ENCODE measurements around the gene RNF130.

RNF130 gene

DNA sequence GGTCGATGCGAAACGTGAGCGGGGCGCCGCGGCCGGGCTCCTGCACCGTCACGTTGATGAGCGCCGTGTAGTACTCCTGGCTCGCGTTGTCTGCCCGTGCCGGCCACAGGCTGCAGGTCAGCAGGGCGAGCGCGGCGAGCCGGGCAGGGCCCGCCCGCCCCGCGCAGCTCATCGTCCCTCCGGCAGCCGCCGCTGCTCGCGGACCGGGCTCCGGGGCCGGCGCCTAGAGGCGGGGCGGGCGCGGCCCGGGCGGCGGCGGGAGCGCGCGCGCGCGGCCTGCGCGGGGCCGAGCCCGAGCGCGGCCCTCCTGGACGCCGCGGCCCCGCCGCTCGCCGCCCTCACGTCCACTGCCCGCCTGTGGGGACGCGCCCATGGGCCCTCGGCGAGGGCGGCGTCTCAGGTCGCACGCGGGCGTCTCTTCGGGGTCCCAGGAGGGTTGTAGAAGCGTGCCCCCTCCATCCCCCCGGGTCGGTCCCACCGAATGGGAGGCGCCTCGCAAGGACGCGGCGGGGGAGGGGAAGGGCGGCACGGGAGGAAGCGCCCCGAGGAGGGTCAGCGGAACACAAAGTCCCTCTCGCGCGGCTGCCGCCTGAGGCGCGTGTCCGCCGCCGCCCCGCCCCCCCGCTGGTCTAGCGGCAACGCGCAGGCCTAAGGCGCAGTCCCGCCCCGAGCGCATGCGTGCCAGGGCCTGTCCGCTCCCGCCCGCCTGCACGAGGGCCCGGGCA is at the start of gene RNF130:
Gene RNF130 (minus strand): TSS at position 229 of the 725 bp plus-strand sequence. CDS start 57 bp downstream, at position 172.
- peak; percentile 84 for DNase-seq

- DNase-seq: no peak
These were observed 48.9 kb upstream of the RNF130 start for GRCh38 chr5:180120237-180121101.

- no peak for DNase-seq
These were observed 48.3 kb upstream of the RNF130 start for GRCh38 chr5:180119903-180120236.

- DNase-seq: no peak
These were observed 47.7 kb upstream of the RNF130 start for GRCh38 chr5:180119031-180119902.

- DNase-seq: no peak
These were observed 46.8 kb upstream of the RNF130 start for GRCh38 chr5:180118391-180118791.

DNA sequence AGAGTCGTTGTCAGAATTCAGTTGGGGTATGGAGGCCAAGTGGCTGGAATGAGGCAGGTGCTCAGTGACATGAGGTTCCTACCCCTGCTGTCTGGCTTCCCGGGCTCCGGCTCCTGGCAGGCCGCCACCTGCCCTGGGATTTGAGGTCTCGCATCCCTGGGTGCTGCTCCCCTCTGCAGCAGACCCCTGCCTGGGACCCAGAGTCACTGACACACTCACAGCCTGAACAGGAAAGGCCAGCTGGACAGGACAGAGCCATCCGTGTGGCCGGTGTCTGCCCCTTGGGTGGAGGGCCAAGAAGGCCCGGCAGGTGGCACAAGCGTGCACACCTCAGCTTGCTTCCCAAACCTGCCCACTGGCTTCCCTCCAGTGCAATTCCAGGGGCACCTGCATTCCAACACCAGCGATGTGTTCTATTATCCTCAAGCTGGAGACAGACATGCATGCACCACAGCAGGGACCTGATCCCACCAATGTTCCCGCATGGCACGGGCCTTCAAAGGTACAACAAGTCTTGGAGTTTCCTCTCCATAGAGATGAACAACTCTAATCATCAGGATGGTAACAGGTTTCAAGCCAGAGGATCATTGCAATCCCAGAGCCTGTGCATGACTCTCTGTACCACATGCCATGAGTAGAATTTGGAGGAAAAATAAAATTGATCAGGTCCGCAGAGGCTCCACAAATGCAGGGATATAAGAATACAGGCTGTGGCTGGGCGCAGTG is 45.6 kb upstream of the RNF130 start:
- no peak for DNase-seq

DNA sequence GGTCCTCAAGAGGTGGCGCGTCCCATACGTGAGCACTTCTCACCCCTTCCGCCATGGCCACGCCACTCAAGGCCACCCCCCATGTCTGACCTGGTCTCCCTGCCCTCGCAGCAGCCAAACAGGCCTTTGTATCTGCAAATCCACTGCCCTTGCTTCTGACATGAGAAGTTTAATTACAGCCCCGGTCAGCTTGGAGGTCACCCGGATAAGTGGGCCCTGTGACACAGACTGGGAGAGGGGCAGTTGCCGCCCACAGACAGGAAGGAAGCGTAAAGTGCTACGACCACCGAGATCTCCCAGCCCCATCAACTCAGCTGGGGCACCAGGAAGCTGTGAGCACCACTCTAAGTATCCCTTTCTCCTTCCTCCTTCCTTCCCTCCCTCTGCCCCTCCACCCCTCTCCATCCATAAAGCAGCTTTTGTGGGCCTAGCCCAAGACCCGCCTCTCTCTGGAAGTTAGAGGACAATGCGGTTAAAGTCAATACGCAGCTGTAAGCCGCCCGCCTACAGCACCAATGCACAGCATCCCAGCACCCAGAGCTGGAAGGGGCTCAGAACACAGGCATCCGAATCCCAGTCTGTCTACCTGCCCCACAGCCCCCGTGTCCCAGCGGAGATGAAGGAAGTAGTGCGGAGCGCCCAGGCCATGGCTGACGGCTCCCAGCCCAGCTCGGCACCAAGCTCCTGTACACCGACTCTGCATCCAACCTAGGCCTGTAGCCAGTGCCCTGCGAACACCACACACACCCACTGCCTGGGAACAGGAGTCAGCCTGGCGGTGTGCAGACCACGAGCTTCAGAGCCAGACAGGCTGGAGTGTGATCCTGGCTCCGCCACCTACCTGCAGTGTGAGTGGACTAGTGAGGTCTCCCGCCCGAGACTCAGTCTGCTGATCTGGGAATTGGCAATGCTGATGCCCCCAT is 44.8 kb upstream of the RNF130 start:
- DNase-seq: no peak

DNA sequence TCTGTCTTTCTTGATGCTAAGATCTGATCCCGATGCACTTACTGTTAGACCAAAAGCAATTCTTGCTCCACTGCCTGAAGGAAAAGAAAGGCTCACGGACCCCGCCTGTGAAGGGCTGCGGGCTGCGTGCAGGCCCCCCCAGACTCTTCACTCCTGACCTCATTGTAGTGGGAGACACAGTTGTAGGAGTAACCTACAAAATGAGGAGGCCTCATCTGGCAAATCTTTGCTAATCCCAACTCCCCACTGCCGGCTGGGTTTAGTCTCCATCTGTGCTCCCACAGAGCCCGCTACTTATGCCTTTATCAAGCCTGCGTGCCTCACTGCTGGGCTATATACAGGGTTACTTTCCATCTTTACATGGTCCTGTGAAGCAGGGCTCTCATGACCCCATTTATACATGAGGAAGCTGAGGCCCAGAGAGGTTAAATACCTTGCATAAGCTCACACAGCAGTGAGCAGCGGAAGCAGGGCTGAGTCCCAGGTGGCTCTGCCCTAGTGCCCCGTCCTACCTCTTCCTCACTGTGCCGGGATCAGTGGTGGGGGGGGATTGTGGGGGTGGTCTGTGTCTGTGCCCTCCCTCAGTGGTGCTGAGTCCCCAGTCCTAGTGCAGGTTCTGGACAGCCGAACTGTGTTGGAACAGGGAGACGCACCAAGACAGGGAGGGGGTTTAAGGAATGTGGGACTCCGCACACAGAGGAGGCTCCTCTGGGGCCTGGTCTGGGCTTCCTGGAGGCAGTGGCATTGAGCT is 43.9 kb upstream of the RNF130 start:
- no peak for DNase-seq

DNA sequence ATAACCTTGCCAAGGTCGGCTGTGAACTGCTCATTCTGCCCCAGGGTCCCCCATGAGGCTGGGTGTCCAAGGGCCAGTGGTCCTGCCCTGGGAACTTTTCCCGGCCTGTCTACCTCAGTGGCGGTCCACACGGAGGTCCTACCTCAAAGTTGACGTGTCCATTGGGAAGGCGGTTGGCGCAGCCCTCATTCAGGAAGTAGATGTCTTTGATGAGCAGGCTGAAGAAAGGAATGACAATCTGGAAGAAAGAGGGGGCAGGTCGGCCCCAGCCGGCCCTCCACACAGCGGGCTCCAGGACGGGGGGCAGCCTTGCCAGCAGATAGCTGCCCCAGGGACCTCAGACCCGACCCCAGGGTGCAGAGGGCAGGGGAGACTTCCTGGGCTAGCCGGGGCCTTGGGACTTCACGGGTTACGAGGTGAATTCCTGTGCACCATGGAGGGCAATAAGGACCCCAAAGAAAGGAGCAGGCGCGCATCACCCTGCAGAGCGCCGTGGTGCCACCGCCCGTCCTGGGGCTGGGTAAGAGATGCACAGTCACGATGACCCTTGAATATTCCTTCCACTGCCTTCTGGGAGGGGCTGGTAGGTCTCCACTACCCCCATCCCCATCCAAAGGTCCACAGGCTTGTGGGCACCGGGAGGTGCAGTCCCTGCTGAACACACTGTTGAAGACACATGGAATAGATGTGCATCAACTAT is 42.9 kb upstream of the RNF130 start:
- no peak for DNase-seq

DNA sequence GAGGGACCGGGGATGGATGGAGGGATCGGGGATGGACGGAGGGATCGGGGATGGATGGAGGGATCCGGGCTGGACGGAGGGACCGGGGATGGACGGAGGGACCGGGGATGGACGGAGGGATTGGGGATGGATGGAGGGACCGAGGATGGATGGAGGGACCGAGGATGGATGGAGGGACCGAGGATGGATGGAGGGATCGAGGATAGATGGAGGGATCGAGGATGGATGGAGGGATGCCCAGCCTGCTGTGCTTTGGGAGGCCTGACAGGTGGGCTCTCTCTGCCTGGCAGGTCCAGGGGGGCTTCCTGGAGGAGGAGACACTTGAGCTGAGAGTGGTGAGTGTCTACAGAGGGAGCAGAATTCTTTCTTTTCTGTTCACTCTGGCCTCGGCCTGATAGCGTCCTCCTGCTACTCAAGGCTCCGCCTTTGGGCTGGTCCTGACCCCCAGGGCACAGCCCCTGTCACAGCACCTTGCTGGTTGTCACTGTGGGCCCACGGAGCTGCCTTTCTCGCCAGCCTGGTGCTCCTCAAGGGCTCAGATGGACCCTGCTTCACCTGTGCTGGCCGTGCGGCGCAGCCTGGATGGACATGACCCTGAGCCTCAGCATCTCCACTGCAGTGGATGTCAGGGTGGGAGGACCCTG is 42.2 kb upstream of the RNF130 start:
- DNase-seq: no peak

GRCh38 chr5:180112181-180112861 is 40.8 kb upstream of the RNF130 start:
- no peak for DNase-seq

GRCh38 chr5:180111273-180112002 is 39.9 kb upstream of the RNF130 start:
- no peak for DNase-seq

DNA sequence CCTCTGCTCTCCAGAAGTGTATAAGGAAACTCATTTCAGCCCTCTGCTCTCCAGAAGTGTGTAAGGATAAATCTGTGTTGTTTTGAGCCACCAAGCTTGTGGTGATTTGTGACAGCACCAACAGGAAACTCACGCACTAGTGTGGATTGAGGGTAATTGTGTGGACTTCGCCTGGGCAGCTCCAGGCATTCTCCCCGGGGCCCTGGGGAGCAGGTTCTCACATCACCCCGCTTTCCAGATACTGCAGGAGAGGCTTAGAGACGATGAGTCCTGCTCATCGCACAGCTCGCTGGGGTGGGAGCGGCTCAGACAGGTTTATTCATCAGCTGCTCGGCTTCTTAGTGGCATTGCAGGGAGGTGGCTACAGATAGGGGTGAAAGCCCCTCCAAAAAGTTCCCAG is 38.4 kb upstream of the RNF130 start:
- DNase-seq: no peak

DNA sequence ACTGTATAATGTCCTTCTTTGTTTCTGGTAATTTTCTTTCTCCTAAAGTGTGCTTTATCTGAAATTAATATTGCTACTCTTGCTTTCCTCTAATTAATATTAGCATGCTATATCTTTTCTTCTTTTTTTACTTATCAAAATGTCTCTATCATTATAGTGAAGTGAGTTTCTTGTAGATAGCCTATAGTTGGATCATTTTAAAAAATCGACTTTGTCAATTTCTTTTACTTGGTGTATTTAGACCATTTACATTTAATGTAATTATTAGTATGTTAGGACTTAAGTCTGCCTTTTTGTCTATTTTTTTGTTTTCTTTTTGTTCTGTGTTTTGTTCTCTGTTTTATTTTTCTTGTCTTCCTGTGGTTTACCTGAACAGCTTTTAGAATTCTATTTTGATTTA is 35.4 kb upstream of the RNF130 start:
- DNase-seq: no peak

DNA sequence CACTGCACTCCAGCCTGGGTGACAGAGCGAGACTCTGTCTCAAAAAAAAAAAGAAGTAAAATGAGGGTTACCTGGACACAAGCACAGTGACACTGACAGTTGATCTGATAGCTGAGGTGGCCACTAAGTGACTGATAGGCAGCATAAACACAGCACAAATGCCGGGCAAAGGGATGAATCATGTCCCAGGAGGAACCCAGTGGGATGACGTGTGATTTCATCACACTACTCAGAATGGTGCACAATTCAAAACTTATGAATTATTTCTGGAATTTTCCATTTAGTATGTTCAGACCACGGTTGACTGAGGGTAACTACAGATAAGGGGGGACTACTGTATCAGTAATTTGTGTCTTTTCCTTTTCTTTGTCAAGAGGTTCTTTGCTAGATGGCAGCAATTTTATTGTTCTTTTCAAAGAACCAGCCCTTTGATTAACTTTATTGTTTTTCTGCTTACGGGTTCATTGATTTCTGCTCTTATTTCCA is 34.3 kb upstream of the RNF130 start:
- DNase-seq: no peak

DNA sequence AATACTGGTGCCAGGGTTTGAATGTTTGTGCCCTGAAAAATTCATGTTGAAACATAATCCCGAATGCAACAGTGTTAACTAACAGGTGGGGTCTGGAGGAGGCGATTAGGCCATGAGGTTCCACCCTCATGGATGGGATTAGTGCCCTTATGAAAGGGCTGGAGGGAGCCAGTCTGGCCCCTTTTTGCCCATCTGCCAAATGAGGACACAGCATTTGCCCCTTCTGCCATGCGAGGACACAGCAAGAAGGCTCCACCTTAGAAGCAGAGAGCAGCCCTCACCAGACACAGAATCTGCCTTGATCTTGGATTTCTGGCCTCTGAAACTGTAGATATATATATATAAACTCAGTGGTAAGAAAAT is 32.6 kb upstream of the RNF130 start:
- no peak for DNase-seq

DNA sequence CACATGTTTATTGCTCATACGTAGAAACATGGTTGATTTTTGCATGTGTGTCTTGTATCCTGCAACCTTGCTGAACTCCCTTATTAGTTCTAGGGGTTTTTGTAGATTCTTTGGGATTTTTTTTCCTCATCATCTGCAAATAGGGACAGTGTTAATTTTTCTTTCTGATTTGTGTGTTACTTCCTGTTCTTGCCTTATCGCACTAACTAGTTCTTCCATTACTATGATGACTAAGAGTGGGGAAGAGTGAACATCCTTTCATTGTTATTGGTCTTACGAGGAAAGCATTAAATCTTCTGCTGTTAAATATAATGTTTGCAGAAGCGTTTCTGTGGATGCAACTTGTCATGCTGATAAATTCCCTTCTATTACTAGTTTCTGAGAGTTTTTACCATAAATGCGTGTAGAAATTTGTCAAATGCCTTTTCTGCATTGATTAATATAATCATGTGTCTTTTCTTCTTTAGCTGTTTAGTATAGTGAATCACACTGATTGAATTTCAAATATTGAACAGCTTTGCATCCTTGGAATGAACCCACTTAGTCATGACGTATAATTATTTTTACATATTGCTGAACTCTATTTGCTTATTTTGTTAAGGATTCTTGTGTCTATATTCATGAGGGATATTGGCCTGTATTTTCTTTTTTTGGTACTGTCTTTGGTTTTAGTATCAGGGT is 32.1 kb upstream of the RNF130 start:
- no peak for DNase-seq

DNA sequence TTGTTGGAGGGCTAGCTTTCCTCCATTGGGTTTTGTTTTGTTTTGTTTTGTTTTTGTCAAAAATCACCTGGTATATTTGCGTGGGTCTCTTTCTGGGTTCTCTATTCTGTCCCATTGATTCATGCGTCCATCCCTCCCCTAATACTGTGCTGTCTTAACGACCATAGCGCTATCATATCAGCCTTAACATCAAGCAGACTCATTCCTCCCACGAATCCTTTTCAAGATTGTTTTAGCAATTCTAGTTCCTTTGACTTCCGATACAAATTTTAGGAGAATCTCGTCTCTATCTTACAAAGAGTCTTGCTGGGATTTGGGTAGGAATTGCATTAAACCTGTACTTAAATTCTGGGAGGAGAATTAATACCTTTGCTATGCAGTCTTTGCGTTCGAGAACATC is 31.1 kb upstream of the RNF130 start:
- DNase-seq: no peak

Data from stimulated activated naive CD4-positive, alpha-beta T cell treated with Interleukin-2 at 50 U/mL for 16 hours (primary cell).